KMS-11 (cell line): ENCODE results near the gene OLFML3.

Experiments
- H2AFZ ChIP-seq: fragments of 200-600 bp; sonication (generic); 2 replicates; pipeline ENCODE4 v1.6.1; 2016; ENCODE audit warnings: antibody characterized with exemption, mixed run types, low read depth
- H3K27ac ChIP-seq: fragments of 200-600 bp; sonication (generic); 2 replicates; pipeline ENCODE4 v1.6.1; 2016; ENCODE audit warnings: mild to moderate bottlenecking, mixed run types
- H3K27me3 ChIP-seq: fragments of 200-600 bp; sonication (generic); 2 replicates; pipeline ENCODE4 v1.6.1; 2017; ENCODE audit warnings: mild to moderate bottlenecking, low read depth, mixed run types, moderate library complexity; ENCODE audit not compliant: insufficient read depth
- H3K36me3 ChIP-seq: fragments of 200-600 bp; sonication (generic); 2 replicates; pipeline ENCODE4 v1.6.1; 2017; ENCODE audit warnings: mild to moderate bottlenecking, mixed run types; ENCODE audit not compliant: insufficient read depth
- H3K4me1 ChIP-seq: fragments of 200-600 bp; sonication (generic); 2 replicates; pipeline ENCODE4 v1.6.1; 2016; ENCODE audit warnings: mild to moderate bottlenecking, low read depth, mixed run types; ENCODE audit not compliant: poor library complexity, severe bottlenecking
- H3K4me2 ChIP-seq: fragments of 200-600 bp; sonication (generic); 2 replicates; pipeline ENCODE4 v1.7.0; 2016; ENCODE audit warnings: mild to moderate bottlenecking, mixed run types
- H3K4me3 ChIP-seq: fragments of 200-600 bp; sonication (generic); IDR thresholded peaks from 2 replicates; pipeline ENCODE4 v1.6.1; 2017; ENCODE audit warnings: low read depth, low read length, mixed read lengths; ENCODE audit not compliant: insufficient read depth
- H3K79me2 ChIP-seq: fragments of 200-600 bp; sonication (generic); 2 replicates; pipeline ENCODE4 v1.6.1; 2016; ENCODE audit warnings: low read depth, mixed run types; ENCODE audit not compliant: insufficient read depth
- H3K9ac ChIP-seq: fragments of 200-600 bp; sonication (generic); 2 replicates; pipeline ENCODE4 v1.6.1; 2016; ENCODE audit warnings: mild to moderate bottlenecking, mixed run types
- H4K20me1 ChIP-seq: fragments of 200-600 bp; sonication (generic); 2 replicates; pipeline ENCODE4 v1.6.1; 2016; ENCODE audit warnings: mild to moderate bottlenecking, mixed run types; ENCODE audit not compliant: insufficient read depth
- TF ChIP-seq, protein P1 (sequence below): fragments of 200-600 bp; sonication (generic); conservative IDR thresholded peaks from 2 replicates; pipeline ENCODE4 v1.6.1; 2017; ENCODE audit warnings: low read depth, mild to moderate bottlenecking, antibody characterized with exemption, low read length, moderate library complexity, mixed read lengths

Gene OLFML3

DNA sequence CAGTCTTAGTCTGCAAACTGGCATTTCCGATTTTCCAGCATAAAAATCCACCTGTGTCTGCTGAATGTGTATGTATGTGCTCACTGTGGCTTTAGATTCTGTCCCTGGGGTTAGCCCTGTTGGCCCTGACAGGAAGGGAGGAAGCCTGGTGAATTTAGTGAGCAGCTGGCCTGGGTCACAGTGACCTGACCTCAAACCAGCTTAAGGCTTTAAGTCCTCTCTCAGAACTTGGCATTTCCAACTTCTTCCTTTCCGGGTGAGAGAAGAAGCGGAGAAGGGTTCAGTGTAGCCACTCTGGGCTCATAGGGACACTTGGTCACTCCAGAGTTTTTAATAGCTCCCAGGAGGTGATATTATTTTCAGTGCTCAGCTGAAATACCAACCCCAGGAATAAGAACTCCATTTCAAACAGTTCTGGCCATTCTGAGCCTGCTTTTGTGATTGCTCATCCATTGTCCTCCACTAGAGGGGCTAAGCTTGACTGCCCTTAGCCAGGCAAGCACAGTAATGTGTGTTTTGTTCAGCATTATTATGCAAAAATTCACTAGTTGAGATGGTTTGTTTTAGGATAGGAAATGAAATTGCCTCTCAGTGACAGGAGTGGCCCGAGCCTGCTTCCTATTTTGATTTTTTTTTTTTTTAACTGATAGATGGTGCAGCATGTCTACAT, 2.5 kb upstream of the OLFML3 start:
- H2AFZ ChIP-seq = no peak overlapping the region
- peak overlapping the region; percentile 44; the same call in 1 of the 2 replicates for H3K27ac ChIP-seq
- H3K4me3 ChIP-seq = no peak overlapping the region
- H4K20me1 ChIP-seq = no peaks in the 10 kb centered on the region
- H3K79me2 ChIP-seq = no peaks in the 10 kb centered on the region
- H3K27me3 ChIP-seq = no peaks in the 10 kb centered on the region
- TF ChIP-seq, protein P1, sequence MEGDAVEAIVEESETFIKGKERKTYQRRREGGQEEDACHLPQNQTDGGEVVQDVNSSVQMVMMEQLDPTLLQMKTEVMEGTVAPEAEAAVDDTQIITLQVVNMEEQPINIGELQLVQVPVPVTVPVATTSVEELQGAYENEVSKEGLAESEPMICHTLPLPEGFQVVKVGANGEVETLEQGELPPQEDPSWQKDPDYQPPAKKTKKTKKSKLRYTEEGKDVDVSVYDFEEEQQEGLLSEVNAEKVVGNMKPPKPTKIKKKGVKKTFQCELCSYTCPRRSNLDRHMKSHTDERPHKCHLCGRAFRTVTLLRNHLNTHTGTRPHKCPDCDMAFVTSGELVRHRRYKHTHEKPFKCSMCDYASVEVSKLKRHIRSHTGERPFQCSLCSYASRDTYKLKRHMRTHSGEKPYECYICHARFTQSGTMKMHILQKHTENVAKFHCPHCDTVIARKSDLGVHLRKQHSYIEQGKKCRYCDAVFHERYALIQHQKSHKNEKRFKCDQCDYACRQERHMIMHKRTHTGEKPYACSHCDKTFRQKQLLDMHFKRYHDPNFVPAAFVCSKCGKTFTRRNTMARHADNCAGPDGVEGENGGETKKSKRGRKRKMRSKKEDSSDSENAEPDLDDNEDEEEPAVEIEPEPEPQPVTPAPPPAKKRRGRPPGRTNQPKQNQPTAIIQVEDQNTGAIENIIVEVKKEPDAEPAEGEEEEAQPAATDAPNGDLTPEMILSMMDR = peak; percentile 54
- no peak overlapping the region for H3K9ac ChIP-seq
- peak overlapping the region; percentile 22; the same call in 1 of the 2 replicates for H3K4me2 ChIP-seq
- peaks cover 44% of the 10 kb centered on the region for H3K4me1 ChIP-seq
- no peaks in the 10 kb centered on the region for H3K36me3 ChIP-seq

DNA sequence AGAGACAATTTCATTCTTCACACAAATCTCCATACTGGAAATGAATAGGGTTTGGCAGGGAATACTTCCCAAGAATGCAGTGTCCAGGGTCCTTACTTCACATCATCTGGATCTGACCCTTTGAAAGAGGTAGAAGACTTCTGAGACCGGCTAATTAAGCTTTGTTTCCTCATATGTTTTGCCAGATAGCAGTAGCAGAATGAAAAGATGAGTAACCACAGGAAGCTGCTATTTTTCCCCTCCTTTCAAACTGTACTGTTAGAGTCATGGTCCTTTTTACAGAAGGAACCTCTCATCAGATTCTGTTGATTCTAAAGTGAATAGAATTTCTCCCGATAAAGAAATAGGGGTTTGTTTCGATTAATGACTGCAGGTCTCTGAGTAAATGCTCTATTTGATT, 1.4 kb upstream of the OLFML3 start:
- TF ChIP-seq, protein P1 = no peak
- H3K4me1 ChIP-seq = peaks cover 44% of the 10 kb centered on the region
- H2AFZ ChIP-seq = no peak overlapping the region

DNA sequence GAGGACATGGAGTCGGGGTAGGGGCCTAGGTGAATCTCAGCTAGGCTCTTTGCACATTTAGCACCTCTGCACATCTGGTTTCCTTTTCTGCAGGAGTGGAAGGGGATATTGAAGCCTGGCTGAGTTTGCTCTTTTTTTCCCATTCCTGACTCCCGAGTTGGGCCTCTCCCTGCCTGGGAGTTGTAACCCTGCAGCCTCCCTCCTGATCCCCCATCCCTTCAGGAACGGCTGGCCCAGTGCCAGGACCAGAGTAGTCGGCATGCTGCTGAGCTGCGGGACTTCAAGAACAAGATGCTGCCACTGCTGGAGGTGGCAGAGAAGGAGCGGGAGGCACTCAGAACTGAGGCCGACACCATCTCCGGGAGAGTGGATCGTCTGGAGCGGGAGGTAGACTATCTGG, 836 bp downstream of the OLFML3 start:
- H3K4me2 ChIP-seq = no peak overlapping the region
- no peak overlapping the region for H3K4me3 ChIP-seq
- H4K20me1 ChIP-seq = no peaks in the 10 kb centered on the region
- no peak overlapping the region for H3K9ac ChIP-seq
- H3K27me3 ChIP-seq = no peaks in the 10 kb centered on the region
- H3K4me1 ChIP-seq = peaks cover 25% of the 10 kb centered on the region
- no peak overlapping the region for H3K27ac ChIP-seq
- no peaks in the 10 kb centered on the region for H3K36me3 ChIP-seq
- no peak overlapping the region for H2AFZ ChIP-seq
- H3K79me2 ChIP-seq = no peaks in the 10 kb centered on the region
- TF ChIP-seq, protein P1 = no peak

More for the DNA sequence above, 1.4 kb upstream of the OLFML3 start:
- no peak overlapping the region for H3K27ac ChIP-seq
- H3K27me3 ChIP-seq = no peaks in the 10 kb centered on the region
- no peaks in the 10 kb centered on the region for H3K79me2 ChIP-seq
- no peaks in the 10 kb centered on the region for H3K36me3 ChIP-seq
- H3K4me2 ChIP-seq = no peak overlapping the region
- H3K9ac ChIP-seq = no peak overlapping the region
- H4K20me1 ChIP-seq = no peaks in the 10 kb centered on the region
- H3K4me3 ChIP-seq = no peak overlapping the region

DNA sequence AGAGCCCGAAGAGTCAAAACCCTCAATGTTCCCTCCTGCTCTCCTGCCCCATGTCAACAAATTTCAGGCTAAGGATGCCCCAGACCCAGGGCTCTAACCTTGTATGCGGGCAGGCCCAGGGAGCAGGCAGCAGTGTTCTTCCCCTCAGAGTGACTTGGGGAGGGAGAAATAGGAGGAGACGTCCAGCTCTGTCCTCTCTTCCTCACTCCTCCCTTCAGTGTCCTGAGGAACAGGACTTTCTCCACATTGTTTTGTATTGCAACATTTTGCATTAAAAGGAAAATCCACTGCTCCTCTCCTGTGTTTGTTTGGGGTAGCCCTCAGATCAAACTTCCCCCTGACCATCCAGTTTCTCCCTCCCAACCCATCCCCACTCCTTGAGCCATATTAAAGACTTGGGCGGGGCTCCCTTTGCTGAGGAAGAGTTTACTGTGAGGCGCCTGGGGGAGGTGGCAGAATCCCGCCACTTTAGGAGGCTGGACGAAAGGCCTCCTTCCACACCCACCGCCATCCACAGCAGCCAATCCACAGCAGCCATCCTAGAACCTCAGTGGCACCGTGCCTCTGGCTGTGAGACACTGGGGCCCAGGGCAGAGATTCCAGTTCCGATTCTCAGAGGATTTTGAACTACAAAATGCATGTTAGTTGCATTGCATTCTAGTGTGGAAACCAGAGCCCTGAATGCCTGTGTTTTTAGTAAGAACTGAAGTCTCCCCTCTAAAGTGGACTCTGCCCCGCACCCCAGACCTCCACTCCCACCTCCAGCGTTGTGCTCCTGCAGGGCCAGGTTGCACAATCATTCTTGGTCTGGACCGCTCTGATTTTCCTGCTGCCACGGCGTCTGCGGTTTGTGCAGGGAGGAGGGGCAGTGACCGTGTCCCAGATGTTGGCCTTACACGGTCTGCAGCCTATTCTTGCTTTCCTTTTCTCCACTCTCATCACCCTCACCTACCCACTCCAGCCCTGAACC, 3.0 kb downstream of the OLFML3 start:
- H3K4me1 ChIP-seq = peaks cover 4% of the 10 kb centered on the region
- H3K9ac ChIP-seq = no peak overlapping the region
- no peak overlapping the region for H2AFZ ChIP-seq
- H3K27ac ChIP-seq = no peak overlapping the region
- no peak overlapping the region for H3K4me2 ChIP-seq
- H4K20me1 ChIP-seq = no peaks in the 10 kb centered on the region
- H3K27me3 ChIP-seq = no peaks in the 10 kb centered on the region
- TF ChIP-seq, protein P1 = no peak
- no peaks in the 10 kb centered on the region for H3K36me3 ChIP-seq
- H3K4me3 ChIP-seq = no peak overlapping the region
- no peaks in the 10 kb centered on the region for H3K79me2 ChIP-seq
